Fibroblast of pulmonary artery (primary cell): Measurements from ENCODE around the gene ARTN.
A peak's percentile ranks its signal among the peaks of the same experiment; 100 is the strongest.

ENCODE experiments used
- DNase-seq: peaks from one replicate; pipeline ENCODE4 v3.0.0-alpha.2; 2010; ENCODE audit warnings: low read depth
- H3K4me3 ChIP-seq: replicated peaks from 2 replicates; pipeline ENCODE4 v1.5.1; 2011; ENCODE audit warnings: low read depth, mild to moderate bottlenecking, control low read depth, low read length, moderate library complexity
- CTCF ChIP-seq: IDR thresholded peaks from 2 replicates; pipeline ENCODE4 v1.5.1; 2011; ENCODE audit warnings: mild to moderate bottlenecking, control low read depth, low read length, inconsistent platforms; ENCODE audit errors: missing control alignments

The ARTN gene

GRCh38 chr1:43986712-43987111 lies 53.1 kb downstream of the ARTN start:
- no peak overlapping the region for H3K4me3 ChIP-seq
- peak; percentile 13 for TF ChIP-seq CTCF
- DNase-seq, result no peak
